Psoas muscle (tissue), 8 donors: ENCODE measurements around the gene SIRT7. TPM values are rescaled to one million over a fixed set of nuclear protein-coding genes. Genes with fewer than 3 reads are reported as not detected.

ENCODE experiments used
- ATAC-seq, 4 donors: fragments of 200-7000 bp; cut with Tn5 transposase; one replicate each; pipeline ENCODE4 v1.9.1; 2020; ENCODE audit warnings: moderate library complexity in 3 of 4, mild to moderate bottlenecking in 2 of 4
- DNase-seq, 2 donors: peaks; one replicate each; pipeline ENCODE4 v3.0.0-alpha.2; 2020
- H3K27ac ChIP-seq: fragments of 200-600 bp; one replicate; pipeline ENCODE4 v1.8.0; 2022
- H3K27me3 ChIP-seq, 3 donors: fragments of 200-600 bp in 1 of 3; one replicate each; pipeline versions ENCODE4 v1.6.1 to v1.8.0; 2013 to 2022; ENCODE audit warnings: low read length in 2 of 3, mild to moderate bottlenecking in 2 of 3, moderate library complexity in 1 of 3; ENCODE audit not compliant: insufficient read depth in 3 of 3
- H3K36me3 ChIP-seq, 2 donors: fragments of 200-600 bp in 1 of 2; one replicate each; pipeline versions ENCODE4 v1.6.1 to v1.8.0; 2013 to 2022; ENCODE audit warnings: low read depth in 1 of 2, mild to moderate bottlenecking in 1 of 2, moderate library complexity in 1 of 2; ENCODE audit not compliant: insufficient read depth in 1 of 2
- H3K4me1 ChIP-seq: fragments of 200-600 bp; one replicate; pipeline ENCODE4 v1.8.0; 2022
- H3K4me3 ChIP-seq: fragments of 200-600 bp; one replicate; pipeline ENCODE4 v1.8.0; 2022; ENCODE audit warnings: mild to moderate bottlenecking
- H3K9me3 ChIP-seq: fragments of 200-600 bp; one replicate; pipeline ENCODE4 v1.8.0; 2022
- WGBS, 3 donors: extraction: QIAGEN DNeasy Blood & Tissue Kit; methylation state at CpG; one replicate each; pipeline versions ENCODE4 v1.1.6 to v1.1.7; 2013; 5-methylcytosine and 5-hydroxymethylcytosine counted together
- intact Hi-C, 2 donors: fragments of 100-400 bp; cut with DNase I; formaldehyde crosslinking; loops; one replicate each; pipeline versions ENCODE4 v1.11.0 to v1.14.2; 2022
- long read RNA-seq, 2 donors: library from polyadenylated mRNA; unstranded; transcript quantifications; one replicate each; pipeline ENCODE4 v2.0.0, GENCODE V29; 2021
- polyA plus RNA-seq, 3 donors: library from polyadenylated mRNA; stranded (reverse); fragments of 200-250 nt; gene quantifications; one replicate each; pipeline ENCODE4 v1.2.3, GENCODE V29; 2013
- total RNA-seq, 4 donors: library from RNA; stranded (reverse); fragmentation: NEBNext Ultra II Directional in 2 of 4; extraction: Animal tissue kit (Norgen Biotek cat#: 25700) in 2 of 4; gene quantifications; one replicate each; pipeline versions ENCODE4 v1.2.1 to v1.2.4, GENCODE V29; 2021 to 2023
- TF ChIP-seq, protein P1 (sequence below): fragments of 200-600 bp; IDR thresholded peaks from one replicate; pipeline ENCODE4 v1.8.0; 2022; ENCODE audit warnings: antibody characterized with exemption
- donor health status: healthy with polysubstance abuse.
- donor health status: DM: no; HTN: no; CAD: no; lungs with moderate emphysema.
- donor health status: Bipolar disorder and iron deficiency.
- donor health status: healthy.
- donor health status: DM: yes; HTN: yes; CAD: no.
- donor health status: DM: no; HTN: no; CAD: no.
- donor health status: DM: no; HTN: no; CAD: no.
- donor health status: DM: yes; HTN: yes; CAD: no.

Gene SIRT7, protein sequence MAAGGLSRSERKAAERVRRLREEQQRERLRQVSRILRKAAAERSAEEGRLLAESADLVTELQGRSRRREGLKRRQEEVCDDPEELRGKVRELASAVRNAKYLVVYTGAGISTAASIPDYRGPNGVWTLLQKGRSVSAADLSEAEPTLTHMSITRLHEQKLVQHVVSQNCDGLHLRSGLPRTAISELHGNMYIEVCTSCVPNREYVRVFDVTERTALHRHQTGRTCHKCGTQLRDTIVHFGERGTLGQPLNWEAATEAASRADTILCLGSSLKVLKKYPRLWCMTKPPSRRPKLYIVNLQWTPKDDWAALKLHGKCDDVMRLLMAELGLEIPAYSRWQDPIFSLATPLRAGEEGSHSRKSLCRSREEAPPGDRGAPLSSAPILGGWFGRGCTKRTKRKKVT
- total RNA-seq (10 to 100 TPM in 1 of 4 donors, 1 to 10 TPM in 3; 3.9 to 10.2 (median 6.3) TPM), polyA plus RNA-seq (10 to 100 TPM in 2 of 3 donors, 1 to 10 TPM in 1; 5.7 to 14.2 (median 10.4) TPM)
- long read RNA-seq, donor 1, partial matches to known transcripts = 1 of 4 reads
- long read RNA-seq, donor 1, other reads (novel, unspliced or antisense) = 3 of 4 reads
- long read RNA-seq, donor 2, transcript SIRT7-201 (10 exons, 1,743 nt) = major isoform, 9 of 21 reads
- long read RNA-seq, donor 2, partial matches to known transcripts = 3 of 21 reads
- long read RNA-seq, donor 2, other reads (novel, unspliced or antisense) = 9 of 21 reads

DNA sequence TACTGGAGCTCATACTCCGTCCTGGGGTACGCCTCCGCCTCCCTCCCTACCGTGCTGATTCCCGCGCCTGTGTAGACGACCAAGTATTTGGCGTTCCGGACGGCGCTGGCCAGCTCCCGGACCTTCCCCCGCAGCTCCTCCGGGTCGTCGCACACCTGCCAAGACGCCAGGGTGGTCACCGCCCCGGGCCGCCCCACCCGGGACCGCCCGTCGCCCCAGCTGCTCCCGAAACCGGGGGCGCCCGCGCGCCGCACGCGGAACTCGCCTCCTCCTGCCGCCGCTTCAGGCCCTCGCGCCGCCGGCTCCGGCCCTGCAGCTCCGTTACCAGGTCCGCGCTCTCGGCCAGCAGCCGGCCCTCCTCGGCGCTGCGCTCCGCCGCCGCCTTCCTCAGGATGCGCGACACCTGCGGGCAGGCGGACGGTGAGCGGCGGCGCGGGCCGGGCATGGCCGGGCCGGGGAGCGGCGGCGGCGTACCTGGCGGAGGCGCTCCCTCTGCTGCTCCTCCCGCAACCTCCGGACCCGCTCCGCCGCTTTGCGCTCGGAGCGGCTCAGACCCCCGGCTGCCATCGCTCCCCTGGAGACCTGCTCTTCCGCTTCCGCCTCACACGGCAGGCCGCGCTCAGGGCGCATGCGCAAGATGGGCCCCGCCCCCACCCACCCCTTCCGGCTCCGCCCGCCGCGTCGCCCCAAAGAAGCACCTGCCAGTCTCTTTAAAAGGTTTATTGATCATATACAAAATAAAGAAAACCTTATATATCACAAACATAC is at the start of gene SIRT7:
Gene SIRT7, minus strand, starts transcription at position 612 of the 768 bp plus-strand sequence. Its CDS starts 45 bp downstream, at position 567.
- peaks cover 5 to 72% of the 10 kb centered on the region in 2 donors for H3K36me3 ChIP-seq
- H3K27ac ChIP-seq = peak within 1 kb of the TSS; percentile 81
- H3K9me3 ChIP-seq = no peaks in the 10 kb centered on the region
- WGBS, 3 donors = 0 to 1% (median 1%) methylated on average over 69 to 94 of the region's 94 CpGs
- peak; percentile 70 to 81 (median 74) for ATAC-seq
- intact Hi-C loops = no loop called here
- TF ChIP-seq, protein P1, sequence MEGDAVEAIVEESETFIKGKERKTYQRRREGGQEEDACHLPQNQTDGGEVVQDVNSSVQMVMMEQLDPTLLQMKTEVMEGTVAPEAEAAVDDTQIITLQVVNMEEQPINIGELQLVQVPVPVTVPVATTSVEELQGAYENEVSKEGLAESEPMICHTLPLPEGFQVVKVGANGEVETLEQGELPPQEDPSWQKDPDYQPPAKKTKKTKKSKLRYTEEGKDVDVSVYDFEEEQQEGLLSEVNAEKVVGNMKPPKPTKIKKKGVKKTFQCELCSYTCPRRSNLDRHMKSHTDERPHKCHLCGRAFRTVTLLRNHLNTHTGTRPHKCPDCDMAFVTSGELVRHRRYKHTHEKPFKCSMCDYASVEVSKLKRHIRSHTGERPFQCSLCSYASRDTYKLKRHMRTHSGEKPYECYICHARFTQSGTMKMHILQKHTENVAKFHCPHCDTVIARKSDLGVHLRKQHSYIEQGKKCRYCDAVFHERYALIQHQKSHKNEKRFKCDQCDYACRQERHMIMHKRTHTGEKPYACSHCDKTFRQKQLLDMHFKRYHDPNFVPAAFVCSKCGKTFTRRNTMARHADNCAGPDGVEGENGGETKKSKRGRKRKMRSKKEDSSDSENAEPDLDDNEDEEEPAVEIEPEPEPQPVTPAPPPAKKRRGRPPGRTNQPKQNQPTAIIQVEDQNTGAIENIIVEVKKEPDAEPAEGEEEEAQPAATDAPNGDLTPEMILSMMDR = no peak
- peak within 1 kb of the TSS; percentile 76 for H3K4me3 ChIP-seq
- peak; percentile 74 to 90 for DNase-seq
- H3K4me1 ChIP-seq = peaks cover 58% of the 10 kb centered on the region
- H3K27me3 ChIP-seq = no peaks in the 10 kb centered on the region

DNA sequence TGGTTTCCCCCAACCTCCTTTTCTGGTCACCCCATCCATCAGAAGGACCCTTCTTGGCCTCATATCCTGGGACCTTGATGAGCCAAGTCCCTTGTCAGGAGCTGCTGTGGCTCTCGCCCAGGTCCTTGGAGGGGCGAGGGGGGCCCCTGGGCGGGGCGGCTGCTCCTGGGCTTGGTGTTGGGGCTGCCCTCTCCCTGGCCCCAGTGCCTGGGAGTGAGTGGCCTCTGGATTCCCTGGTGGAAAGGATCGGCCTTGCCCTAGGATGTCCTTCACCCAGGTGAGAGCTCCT is 49.2 kb upstream of the SIRT7 start:
- DNase-seq = no peak
- peak in 2 of 4 donors; percentile 2 to 5 for ATAC-seq
- Histone ChIP-seq H3K36me3 (no peaks in the 10 kb centered on the region), H3K4me1 (peaks cover 27% of the 10 kb centered on the region), H3K27ac (peak overlapping the region; percentile 50), H3K9me3 (no peaks in the 10 kb centered on the region), H3K27me3 (no peaks in the 10 kb centered on the region), H3K4me3 (no peak overlapping the region)
- intact Hi-C loops = loop anchor here in 1 of 2 donors (5.0 kb wide), 1 partner anchor 35 kb away; no protein-coding TSS in a partner anchor
- 30 to 63% (median 36%) methylated on average over 3 to 5 of the region's 5 CpGs for WGBS, 3 donors
- TF ChIP-seq, protein P1 = no peak

DNA sequence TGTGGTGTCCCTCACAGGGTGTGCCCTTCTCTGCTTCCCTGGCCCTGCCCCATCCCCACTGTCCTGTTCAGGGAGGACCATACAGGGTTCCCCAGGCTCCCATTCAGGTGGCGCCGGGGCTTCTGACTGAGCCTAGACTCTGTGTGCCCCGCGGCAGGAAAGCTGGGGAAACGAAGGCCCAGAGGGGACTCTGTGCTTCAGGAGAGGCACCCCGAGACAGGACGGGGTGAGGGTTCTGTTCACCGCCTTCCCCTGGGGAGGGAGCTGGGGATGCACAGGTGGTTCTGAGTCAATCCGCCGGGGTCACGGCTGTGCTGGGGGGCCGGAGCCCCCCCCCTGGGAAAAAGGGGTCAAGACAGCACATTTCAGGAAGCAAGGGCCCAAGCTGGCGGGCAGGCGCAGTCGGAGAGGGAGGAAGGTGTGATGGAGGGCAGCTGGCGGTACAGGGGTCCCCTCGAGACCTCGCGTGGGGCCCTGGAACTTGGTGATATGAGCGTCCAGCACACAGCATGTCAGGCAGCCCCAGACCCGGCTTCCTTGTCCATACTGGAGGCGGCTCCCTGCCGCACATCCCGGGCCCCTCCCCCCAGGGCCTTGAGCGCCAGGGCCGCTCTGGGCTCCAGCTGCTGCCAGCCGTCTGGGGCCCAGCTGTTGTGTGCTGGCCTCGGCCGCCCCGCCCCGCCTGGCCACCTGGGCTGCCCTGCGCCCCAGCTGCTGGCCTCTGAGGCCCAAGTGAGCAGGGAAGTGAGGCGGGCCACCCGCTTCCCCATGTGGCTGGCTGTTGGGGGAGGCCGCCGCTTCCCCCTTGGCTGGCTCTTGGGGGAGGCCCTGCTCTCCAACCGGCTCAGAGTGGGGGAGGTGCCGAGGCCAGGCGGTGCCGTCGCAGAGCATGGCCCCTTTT is 48.6 kb upstream of the SIRT7 start:
- Histone ChIP-seq H3K4me3 (no peak overlapping the region), H3K36me3 (no peaks in the 10 kb centered on the region), H3K27ac (no peak overlapping the region), H3K9me3 (no peaks in the 10 kb centered on the region), H3K4me1 (peaks cover 27% of the 10 kb centered on the region), H3K27me3 (peaks cover 0 to 5% (median 0%) of the 10 kb centered on the region in 3 donors)
- 46 to 48% (median 47%) methylated on average over 35 to 41 of the region's 41 CpGs for WGBS, 3 donors
- ATAC-seq (peak; percentile 16 to 57 (median 38)), DNase-seq (peak; percentile 56 to 77)
- TF ChIP-seq, protein P1 = no peak
- intact Hi-C loops = loop anchor here in 1 of 2 donors (5.0 kb wide), 1 partner anchor 36 kb away; no protein-coding TSS in a partner anchor
